Body of pancreas (tissue), 4 donors: ENCODE data around the gene NIT1.

Source experiments
- CTCF ChIP-seq, 7 experiments: fragments of 450-650 bp in 4 of 7; fragments of 200-600 bp in 3 of 7; sonication (generic) in 3 of 7; IDR thresholded peaks; one replicate each; pipeline ENCODE4 v1.5.1; 2016 to 2019; ENCODE audit warnings: antibody characterized with exemption in 7 of 7
- POLR2A ChIP-seq, 3 donors: fragments of 450-650 bp; IDR thresholded peaks; one replicate each; pipeline ENCODE4 v1.6.1; 2016; ENCODE audit warnings: antibody characterized with exemption in 3 of 3, mild to moderate bottlenecking in 2 of 3

DNA sequence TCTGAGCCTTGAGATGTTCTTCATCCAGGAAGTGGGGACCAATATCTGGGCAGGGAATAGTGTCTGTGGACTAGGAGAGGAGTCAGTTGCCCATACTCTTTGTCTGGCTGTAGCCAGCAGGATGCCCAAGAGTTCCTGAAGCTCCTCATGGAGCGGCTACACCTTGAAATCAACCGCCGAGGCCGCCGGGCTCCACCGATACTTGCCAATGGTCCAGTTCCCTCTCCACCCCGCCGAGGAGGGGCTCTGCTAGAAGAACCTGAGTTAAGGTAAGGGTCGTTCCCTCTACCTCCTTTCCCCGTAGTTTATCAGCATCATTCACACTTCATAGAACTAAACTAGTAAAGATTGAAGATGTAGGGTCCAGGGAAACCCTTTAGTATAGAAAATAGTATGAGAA, 44.9 kb downstream of the NIT1 start:
- no peak for TF ChIP-seq POLR2A (IDR thresholded peaks at IDR 0.05)
- TF ChIP-seq CTCF (IDR thresholded peaks at IDR 0.05) = no peak
